Naive B cell (primary cell): ENCODE data around the gene OCIAD1. TPM values are rescaled to one million over a fixed set of nuclear protein-coding genes. Genes with fewer than 3 reads are reported as not detected.

Experiments used
- ATAC-seq, 2 donors: fragments of 150-1000 bp; cut with Tn5 transposase; 2 replicates each; pipeline ENCODE4 v1.10.0; 2021; ENCODE audit warnings: low read depth in 2 of 2, mild to moderate bottlenecking in 2 of 2, moderate library complexity in 2 of 2
- DNase-seq: peaks from one replicate; pipeline ENCODE4 v3.0.0; 2022
- H3K27ac Mint-ChIP-seq, 6 donors: one replicate each; pipeline ENCODE4 v1.8.0; 2020 to 2022; ENCODE audit warnings: mild to moderate bottlenecking in 6 of 6, mixed read lengths in 6 of 6, moderate library complexity in 5 of 6, inconsistent platforms in 2 of 6
- H3K27me3 Mint-ChIP-seq, 3 donors: one replicate each; pipeline ENCODE4 v1.8.0; 2021 to 2022; ENCODE audit warnings: mixed read lengths in 3 of 3, mild to moderate bottlenecking in 1 of 3
- H3K36me3 Mint-ChIP-seq, 2 donors: one replicate each; pipeline ENCODE4 v1.8.0; 2020 to 2022; ENCODE audit warnings: mixed read lengths in 2 of 2, inconsistent platforms in 1 of 2, mild to moderate bottlenecking in 1 of 2
- H3K4me1 Mint-ChIP-seq, 3 donors: one replicate each; pipeline ENCODE4 v1.8.0; 2020 to 2022; ENCODE audit warnings: mixed read lengths in 3 of 3, inconsistent platforms in 1 of 3, mild to moderate bottlenecking in 1 of 3, moderate library complexity in 1 of 3
- H3K4me3 Mint-ChIP-seq, 8 donors: one replicate each; pipeline ENCODE4 v1.8.0; 2020 to 2022; ENCODE audit warnings: mild to moderate bottlenecking in 8 of 8, mixed read lengths in 8 of 8, moderate library complexity in 8 of 8, inconsistent platforms in 2 of 8
- H3K9me3 Mint-ChIP-seq, 7 donors: one replicate each; pipeline ENCODE4 v1.8.0; 2020 to 2022; ENCODE audit warnings: mixed read lengths in 7 of 7, mild to moderate bottlenecking in 5 of 7, inconsistent platforms in 2 of 7, moderate library complexity in 1 of 7
- polyA plus RNA-seq, 6 donors: library from polyadenylated mRNA; unstranded; fragments of 300-500 nt; fragmentation: Illumina TruSeq; gene quantifications; one replicate each; pipeline ENCODE4 v1.2.3, GENCODE V29; 2021; ENCODE audit warnings: low read depth in 6 of 6

The OCIAD1 gene
- polyA plus RNA-seq: 100 to 1,000 TPM; 190 to 222 (median 202) TPM

DNA sequence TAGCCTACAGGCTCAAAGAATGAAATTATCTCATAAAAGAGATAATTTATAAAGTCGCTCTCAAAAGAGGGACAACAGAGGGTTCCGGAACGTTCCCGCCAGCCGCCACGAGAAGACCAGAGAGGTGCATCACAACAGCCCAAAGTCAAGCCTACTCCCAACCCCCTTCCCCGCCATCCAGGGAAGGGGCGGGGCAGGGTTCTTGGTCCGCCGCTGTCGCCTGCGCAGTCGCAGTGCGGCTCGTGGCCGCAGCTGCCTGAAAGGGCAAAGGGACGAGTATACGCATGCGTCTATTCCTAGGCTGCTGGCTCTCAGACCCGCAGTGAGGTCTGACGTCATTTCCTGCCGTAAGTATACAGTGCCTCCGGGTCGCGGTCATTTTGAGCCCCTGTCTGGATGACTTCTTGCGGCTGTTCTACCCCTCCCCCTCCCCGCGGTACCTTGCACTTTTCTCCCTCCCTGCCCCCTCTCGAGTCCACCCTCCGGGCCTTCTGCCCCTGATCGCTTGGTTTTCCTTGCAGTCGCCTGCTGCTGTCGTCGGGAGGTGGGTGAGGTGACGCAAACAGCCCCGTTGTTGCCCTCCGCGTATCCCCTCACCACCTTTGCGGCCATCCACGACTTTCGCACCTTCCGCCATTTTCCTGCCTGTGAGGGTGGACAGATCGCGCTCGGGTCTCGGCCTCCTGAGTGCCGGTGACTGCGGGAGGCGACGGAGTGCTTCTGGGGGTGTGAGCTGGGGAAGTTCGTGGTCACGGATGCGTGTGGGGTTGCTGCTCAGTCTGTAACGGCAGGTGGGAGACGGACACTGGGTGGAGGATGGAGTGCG is at the start of gene OCIAD1:
Gene OCIAD1, plus strand, starts transcription at position 383 of the 826 bp plus-strand sequence. CDS start 1,537 bp downstream, outside the sequence.
- DNase-seq (peak; percentile 94), ATAC-seq (peak; percentile 95 to 96)
- H3K27ac Mint-ChIP-seq: peak within 1 kb of the TSS; percentile 100

DNA sequence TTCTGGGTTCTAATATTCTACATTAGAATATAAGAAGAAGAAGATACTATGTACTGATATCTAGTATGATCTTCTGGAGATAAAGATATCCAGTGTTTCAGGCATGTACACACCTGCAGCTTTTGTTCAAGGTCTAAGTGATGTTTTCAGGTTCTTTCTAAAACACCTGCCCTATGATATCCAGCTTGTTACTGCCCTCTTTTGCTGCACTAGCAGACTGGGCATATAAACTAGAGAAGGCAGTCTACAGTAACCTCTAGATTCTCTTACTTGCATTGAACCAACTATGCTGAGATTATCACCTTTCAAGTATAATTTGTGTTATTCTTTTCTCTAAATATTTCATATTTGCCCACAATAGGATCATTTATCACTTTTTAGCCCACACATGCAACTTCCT is 48.9 kb upstream of the OCIAD1 start:
- Mint-ChIP-seq H3K27ac (peak overlapping the region in 2 of 6 donors; percentile 17 to 69), H3K36me3 (no peaks in the 10 kb centered on the region), H3K9me3 (no peaks in the 10 kb centered on the region), H3K27me3 (no peaks in the 10 kb centered on the region), H3K4me1 (peaks cover 7 to 30% (median 30%) of the 10 kb centered on the region in 3 donors), H3K4me3 (peak overlapping the region in 1 of 8 donors; percentile 92)
- ATAC-seq (no peak), DNase-seq (no peak)

More for the DNA sequence above, at the start of gene OCIAD1:
- Mint-ChIP-seq H3K27me3 (peaks cover 0 to 5% (median 0%) of the 10 kb centered on the region in 3 donors), H3K4me1 (peaks cover 15 to 31% (median 19%) of the 10 kb centered on the region in 3 donors), H3K4me3 (peak within 1 kb of the TSS; percentile 96 to 100 (median 100)), H3K9me3 (peaks cover 0 to 7% (median 0%) of the 10 kb centered on the region in 7 donors), H3K36me3 (peaks cover 3 to 5% of the 10 kb centered on the region in 2 donors)

DNA sequence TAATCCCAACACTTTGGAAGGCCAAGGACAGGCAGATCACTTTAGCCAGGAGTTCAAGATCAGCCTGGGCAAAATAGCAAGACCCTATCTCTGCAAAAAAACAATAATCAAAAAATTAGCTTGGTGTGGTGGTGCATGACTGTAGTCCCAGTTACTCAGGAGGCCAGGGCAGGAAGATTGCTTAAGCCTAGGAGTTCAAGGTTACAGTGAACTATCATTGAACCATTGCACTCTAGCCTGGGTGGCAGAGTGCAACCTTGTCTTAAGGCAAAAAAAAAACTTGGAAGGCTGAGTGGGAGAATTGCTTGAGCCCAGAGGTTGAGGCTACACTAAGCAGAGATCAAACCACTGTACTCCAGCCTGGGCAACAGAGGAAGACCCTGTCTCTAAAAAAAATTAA is 45.6 kb upstream of the OCIAD1 start:
- DNase-seq (no peak), ATAC-seq (no peak)
- Mint-ChIP-seq H3K27me3 (no peaks in the 10 kb centered on the region), H3K27ac (no peak overlapping the region), H3K36me3 (no peaks in the 10 kb centered on the region), H3K4me3 (no peak overlapping the region), H3K9me3 (no peaks in the 10 kb centered on the region), H3K4me1 (peaks cover 0 to 10% (median 9%) of the 10 kb centered on the region in 3 donors)

DNA sequence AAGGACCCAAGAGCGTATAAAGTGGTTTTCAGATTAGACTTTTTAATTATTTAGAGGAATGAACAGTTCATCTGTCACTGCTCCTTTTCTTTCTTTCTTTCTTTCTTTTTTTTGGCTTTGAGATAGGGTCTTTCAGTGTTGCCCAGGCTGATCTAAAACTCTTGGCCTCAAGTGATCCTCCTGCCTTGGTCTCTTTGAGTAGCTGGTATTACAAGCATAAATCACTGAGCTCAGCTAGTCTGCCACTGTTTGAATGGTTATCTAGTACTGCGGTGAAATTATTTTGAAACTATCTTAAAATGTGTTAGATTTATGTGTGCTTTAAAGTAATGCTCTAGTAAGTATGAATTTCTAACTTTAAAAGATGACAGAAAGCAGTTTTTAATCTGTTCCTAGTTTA is 44.3 kb upstream of the OCIAD1 start:
- Mint-ChIP-seq H3K27me3 (no peaks in the 10 kb centered on the region), H3K4me1 (peaks cover 0 to under 1% (median under 1%) of the 10 kb centered on the region in 3 donors), H3K27ac (no peak overlapping the region), H3K4me3 (no peak overlapping the region), H3K36me3 (no peaks in the 10 kb centered on the region), H3K9me3 (no peaks in the 10 kb centered on the region)
- no peak for DNase-seq
- ATAC-seq: no peak

- peaks cover 0 to 2% (median 0%) of the 10 kb centered on the region in 3 donors for H3K4me1 Mint-ChIP-seq
- ATAC-seq: no peak
Observed at GRCh38 chr4:48787056-48787455, 43.8 kb upstream of the OCIAD1 start.

GRCh38 chr4:48790561-48790960 is 40.3 kb upstream of the OCIAD1 start:
- Mint-ChIP-seq H3K27me3 (no peaks in the 10 kb centered on the region), H3K27ac (no peak overlapping the region), H3K4me3 (no peak overlapping the region), H3K36me3 (no peaks in the 10 kb centered on the region), H3K9me3 (no peaks in the 10 kb centered on the region), H3K4me1 (peaks cover 12 to 29% (median 17%) of the 10 kb centered on the region in 3 donors)
- DNase-seq: no peak
- ATAC-seq: no peak

More at GRCh38 chr4:48787056-48787455, 43.8 kb upstream of the OCIAD1 start:
- H3K9me3 Mint-ChIP-seq: no peaks in the 10 kb centered on the region
- H3K36me3 Mint-ChIP-seq: no peaks in the 10 kb centered on the region
- H3K4me3 Mint-ChIP-seq: no peak overlapping the region
- DNase-seq: no peak
- H3K27me3 Mint-ChIP-seq: no peaks in the 10 kb centered on the region
- no peak overlapping the region for H3K27ac Mint-ChIP-seq

- DNase-seq: no peak
- Mint-ChIP-seq H3K36me3 (no peaks in the 10 kb centered on the region), H3K27me3 (no peaks in the 10 kb centered on the region), H3K27ac (no peak overlapping the region), H3K4me3 (no peak overlapping the region), H3K4me1 (peaks cover 15 to 32% (median 21%) of the 10 kb centered on the region in 3 donors), H3K9me3 (no peaks in the 10 kb centered on the region)
- ATAC-seq: no peak
Observed at GRCh38 chr4:48791313-48791712, 39.6 kb upstream of the OCIAD1 start.

GRCh38 chr4:48792348-48793006 is 38.4 kb upstream of the OCIAD1 start:
- H3K27ac Mint-ChIP-seq: peak overlapping the region in 2 of 6 donors; percentile 22 to 65
- DNase-seq (no peak), ATAC-seq (no peak)
- no peak overlapping the region for H3K4me3 Mint-ChIP-seq
- H3K36me3 Mint-ChIP-seq: no peaks in the 10 kb centered on the region
- H3K9me3 Mint-ChIP-seq: no peaks in the 10 kb centered on the region
- no peaks in the 10 kb centered on the region for H3K27me3 Mint-ChIP-seq
- H3K4me1 Mint-ChIP-seq: peaks cover 26 to 42% (median 30%) of the 10 kb centered on the region in 3 donors

DNA sequence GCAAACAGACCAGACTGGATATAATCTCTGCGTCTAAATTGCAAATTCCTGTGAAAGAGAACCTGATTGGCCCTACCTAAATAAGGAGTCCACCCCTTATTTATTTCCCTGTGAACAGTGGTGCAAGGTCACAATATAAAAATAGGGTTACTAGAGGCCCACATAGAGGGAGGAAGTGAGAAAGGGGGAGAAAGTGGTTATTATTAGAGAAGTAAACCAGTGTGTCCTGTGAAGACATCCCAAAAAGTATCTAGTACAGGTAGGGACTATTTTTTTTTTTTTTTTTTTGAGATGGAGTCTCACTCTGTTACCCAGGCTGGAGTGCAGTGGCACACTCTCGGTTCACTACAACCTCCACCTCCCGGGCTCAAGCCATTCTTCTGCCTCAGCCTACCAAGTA is 35.8 kb upstream of the OCIAD1 start:
- peak overlapping the region in 5 of 8 donors; percentile 7 to 80 (median 63) for H3K4me3 Mint-ChIP-seq
- peak overlapping the region in 3 of 6 donors; percentile 54 to 74 (median 63) for H3K27ac Mint-ChIP-seq
- no peaks in the 10 kb centered on the region for H3K36me3 Mint-ChIP-seq
- H3K9me3 Mint-ChIP-seq: no peaks in the 10 kb centered on the region
- peaks cover 0 to 10% (median 0%) of the 10 kb centered on the region in 3 donors for H3K27me3 Mint-ChIP-seq
- DNase-seq (no peak), ATAC-seq (peak in 1 of 2 donors; percentile 48)
- peaks cover 27 to 45% (median 30%) of the 10 kb centered on the region in 3 donors for H3K4me1 Mint-ChIP-seq

DNA sequence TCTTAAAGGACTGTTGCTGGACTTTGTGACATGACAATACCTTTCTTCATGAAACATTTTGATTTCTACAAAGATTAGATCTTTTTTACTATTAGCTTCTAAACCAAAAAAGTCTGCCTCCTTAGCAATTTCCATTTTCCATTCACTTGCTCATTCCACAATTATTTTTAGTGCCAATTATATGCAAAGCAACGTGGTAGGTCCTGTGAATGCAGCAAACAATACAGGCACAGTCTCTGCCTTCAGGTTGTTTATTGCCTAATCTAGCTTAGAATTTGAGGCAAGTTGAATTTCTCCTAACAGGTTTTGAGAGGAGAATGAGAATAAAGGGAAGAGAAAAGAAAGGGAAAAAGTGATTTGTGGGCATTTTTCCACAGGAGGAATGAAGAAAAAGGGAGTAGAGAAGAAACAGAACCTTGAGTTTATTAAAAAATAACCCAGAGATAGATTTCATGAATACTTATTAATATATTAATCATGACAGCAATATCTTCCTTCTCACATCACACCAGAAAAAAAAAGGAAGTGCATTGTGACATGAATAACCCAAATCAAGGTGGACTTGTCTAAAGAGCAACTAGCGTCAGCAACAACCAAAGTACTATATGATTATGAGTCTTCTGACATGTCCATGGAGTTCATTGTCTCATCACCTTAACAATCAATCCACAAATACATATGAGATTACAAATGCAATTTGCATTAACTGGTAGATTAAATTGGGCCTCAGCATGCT is 34.5 kb upstream of the OCIAD1 start:
- peaks cover 0 to 10% (median 0%) of the 10 kb centered on the region in 3 donors for H3K27me3 Mint-ChIP-seq
- H3K27ac Mint-ChIP-seq: peak overlapping the region in 2 of 6 donors; percentile 10 to 85
- DNase-seq (no peak), ATAC-seq (no peak)
- no peaks in the 10 kb centered on the region for H3K9me3 Mint-ChIP-seq
- peak overlapping the region in 1 of 8 donors; percentile 35 for H3K4me3 Mint-ChIP-seq
- no peaks in the 10 kb centered on the region for H3K36me3 Mint-ChIP-seq
- H3K4me1 Mint-ChIP-seq: peaks cover 27 to 45% (median 30%) of the 10 kb centered on the region in 3 donors

- Mint-ChIP-seq H3K36me3 (no peaks in the 10 kb centered on the region), H3K4me3 (no peak overlapping the region), H3K9me3 (no peaks in the 10 kb centered on the region), H3K27ac (peak overlapping the region in 2 of 6 donors; percentile 51 to 70), H3K27me3 (peaks cover 0 to 10% (median 0%) of the 10 kb centered on the region in 3 donors), H3K4me1 (peaks cover 27 to 42% (median 30%) of the 10 kb centered on the region in 3 donors)
- DNase-seq (no peak), ATAC-seq (no peak)
Observed at GRCh38 chr4:48796927-48797679, 33.8 kb upstream of the OCIAD1 start.

- ATAC-seq (no peak), DNase-seq (no peak)
- Mint-ChIP-seq H3K27me3 (peaks cover 0 to 10% (median 0%) of the 10 kb centered on the region in 3 donors), H3K4me3 (no peak overlapping the region), H3K36me3 (no peaks in the 10 kb centered on the region), H3K27ac (no peak overlapping the region), H3K4me1 (peaks cover 21 to 32% (median 24%) of the 10 kb centered on the region in 3 donors), H3K9me3 (no peaks in the 10 kb centered on the region)
Observed at GRCh38 chr4:48798117-48798516, 32.8 kb upstream of the OCIAD1 start.
